Mesodermal cell (in vitro differentiated cells): ENCODE data around the gene NQO2.
"Not testable (repeated sequence)": the region's sequence is repeated elsewhere in the genome, so short reads cannot be mapped to it uniquely, and the experiment has no call there.

Experiments
- H3K27ac ChIP-seq: 2 replicates; pipeline ENCODE4 v1.7.0; 2013; ENCODE audit warnings: mild to moderate bottlenecking, low read depth, low read length, moderate library complexity; ENCODE audit not compliant: severe bottlenecking
- H3K36me3 ChIP-seq: 2 replicates; pipeline ENCODE4 v1.7.1; 2013; ENCODE audit warnings: mild to moderate bottlenecking, low read length, moderate library complexity; ENCODE audit not compliant: control insufficient read depth, insufficient read depth
- H3K4me1 ChIP-seq: one replicate; pipeline ENCODE4 v1.7.1; 2013; ENCODE audit warnings: mild to moderate bottlenecking, low read length; ENCODE audit not compliant: insufficient read depth, control insufficient read depth, poor library complexity, severe bottlenecking
- H3K4me3 ChIP-seq: 2 replicates; pipeline ENCODE4 v1.7.0; 2013; ENCODE audit warnings: low read length, control low read depth, mild to moderate bottlenecking; ENCODE audit not compliant: insufficient read depth, poor library complexity, severe bottlenecking; ENCODE audit errors: extremely low read depth
- H3K9me3 ChIP-seq: 2 replicates; pipeline ENCODE4 v1.7.1; 2013; ENCODE audit warnings: mild to moderate bottlenecking, low read length, moderate library complexity; ENCODE audit not compliant: control insufficient read depth
- WGBS, 2 experiments: methylation state at CpG; one replicate each; pipeline ENCODE4 v1.1.5; 2013; ENCODE audit warnings: missing lambda C conversion rate in 2 of 2; ENCODE audit not compliant: insufficient coverage in 2 of 2; 5-methylcytosine and 5-hydroxymethylcytosine counted together

The NQO2 gene

GRCh38 chr6:2969549-2969948 lies 30.1 kb upstream of the NQO2 start:
- H3K4me3 ChIP-seq, result no peak overlapping the region
- peaks cover 10% of the 10 kb centered on the region for H3K4me1 ChIP-seq
- peaks cover 3% of the 10 kb centered on the region for H3K36me3 ChIP-seq
- no peak overlapping the region for H3K27ac ChIP-seq
- 77 to 100% methylated on average over 3 of the region's 3 CpGs for WGBS, 2 experiments
- H3K9me3 ChIP-seq, result no peaks in the 10 kb centered on the region

- Histone ChIP-seq H3K9me3 (no peaks in the 10 kb centered on the region), H3K27ac (peak overlapping the region; percentile 30), H3K36me3 (no peaks in the 10 kb centered on the region), H3K4me3 (peak overlapping the region; percentile 52), H3K4me1 (peaks cover 10% of the 10 kb centered on the region)
- WGBS, 2 experiments, result 72 to 74% methylated on average over 6 to 7 of the region's 10 CpGs
Measured at GRCh38 chr6:2970034-2970685, 29.5 kb upstream of the NQO2 start.

GRCh38 chr6:2970753-2971419 lies 28.8 kb upstream of the NQO2 start:
- 1 to 2% methylated on average over 66 to 67 of the region's 80 CpGs for WGBS, 2 experiments
- Histone ChIP-seq H3K4me3 (peak overlapping the region; percentile 52), H3K27ac (peak overlapping the region; percentile 30)

DNA sequence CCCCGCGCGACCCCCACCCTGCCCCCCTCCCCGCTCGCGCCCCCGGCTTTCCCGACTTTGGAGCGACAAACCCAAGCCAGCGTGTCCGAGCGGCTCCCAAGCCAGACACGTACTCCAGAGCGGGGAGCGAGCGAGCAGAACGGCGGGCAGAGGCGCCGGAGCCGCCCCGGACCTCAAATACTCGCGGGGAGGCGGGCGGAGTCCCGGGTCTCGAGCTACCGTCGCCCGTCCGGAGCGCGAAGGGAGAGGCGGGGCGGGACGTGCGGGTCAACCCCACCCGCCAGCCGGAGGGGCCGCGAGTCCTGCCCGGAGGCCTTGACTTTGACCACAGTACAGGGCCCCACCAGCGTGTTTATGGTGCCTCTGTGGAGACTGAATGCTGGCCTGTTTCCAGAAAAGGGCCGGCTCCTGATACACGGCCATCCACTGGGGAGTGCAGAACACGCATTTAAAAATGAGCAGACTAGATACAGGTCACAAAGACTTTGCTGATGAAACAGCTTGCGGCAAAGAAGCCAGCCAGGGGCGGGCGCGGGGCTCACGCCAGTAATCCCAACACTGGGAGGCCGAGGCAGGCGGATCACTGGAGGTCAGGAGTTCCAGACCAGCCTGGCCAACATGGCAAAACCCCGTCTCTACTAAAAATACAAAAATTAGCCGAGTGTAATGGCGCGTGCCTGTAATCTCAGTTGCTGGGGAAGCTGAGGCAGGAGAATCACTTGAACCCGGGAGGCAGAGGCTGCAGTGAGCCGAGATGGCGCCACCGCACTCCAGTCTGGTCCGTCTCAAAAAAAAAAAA lies 28.1 kb upstream of the NQO2 start, which contains the start of gene SERPINB6:
TSS of gene SERPINB6 (minus strand) at position 148 of the 799 bp plus-strand sequence. CDS start 12,235 bp downstream, outside the sequence.
- H3K9me3 ChIP-seq, result no peaks in the 10 kb centered on the region
- H3K27ac ChIP-seq, result peak within 1 kb of the TSS; percentile 30
- H3K36me3 ChIP-seq, result no peaks in the 10 kb centered on the region
- WGBS, 2 experiments, result 16 to 17% methylated on average over 43 to 47 of the region's 63 CpGs
- H3K4me3 ChIP-seq, result peak within 1 kb of the TSS; percentile 52
- H3K4me1 ChIP-seq, result peaks cover 9% of the 10 kb centered on the region

More at GRCh38 chr6:2970753-2971419, 28.8 kb upstream of the NQO2 start:
- Histone ChIP-seq H3K4me1 (peaks cover 10% of the 10 kb centered on the region), H3K36me3 (no peaks in the 10 kb centered on the region), H3K9me3 (no peaks in the 10 kb centered on the region)

- not testable (repeated sequence) for H3K27ac ChIP-seq, H3K36me3 ChIP-seq, H3K4me1 ChIP-seq, H3K9me3 ChIP-seq
- no CpG with 5 or more reads among the region's 1 CpG for WGBS, 2 experiments
- H3K4me3 ChIP-seq, result peak overlapping the region; percentile 52
Measured at GRCh38 chr6:2972219-2972487, 27.5 kb upstream of the NQO2 start.

- not testable (repeated sequence) for H3K36me3 ChIP-seq, H3K27ac ChIP-seq, H3K4me1 ChIP-seq, H3K4me3 ChIP-seq, H3K9me3 ChIP-seq
- WGBS, 2 experiments, result 90% methylated on average over 2 of the region's 5 CpGs
Measured at GRCh38 chr6:2972685-2973084, 27.0 kb upstream of the NQO2 start.

- H3K4me1 ChIP-seq, H3K27ac ChIP-seq, H3K36me3 ChIP-seq, H3K4me3 ChIP-seq, H3K9me3 ChIP-seq: not testable (repeated sequence)
- WGBS, 2 experiments, result 95% methylated on average over 3 of the region's 6 CpGs; no CpG with 5 or more reads in 1 of the 2 experiments
Measured at GRCh38 chr6:2973180-2973579, 26.5 kb upstream of the NQO2 start.

- no peak overlapping the region for H3K27ac ChIP-seq
- WGBS, 2 experiments, result 97 to 100% methylated on average over 1 to 5 of the region's 5 CpGs
Measured at GRCh38 chr6:2973676-2974075, 26.0 kb upstream of the NQO2 start.

DNA sequence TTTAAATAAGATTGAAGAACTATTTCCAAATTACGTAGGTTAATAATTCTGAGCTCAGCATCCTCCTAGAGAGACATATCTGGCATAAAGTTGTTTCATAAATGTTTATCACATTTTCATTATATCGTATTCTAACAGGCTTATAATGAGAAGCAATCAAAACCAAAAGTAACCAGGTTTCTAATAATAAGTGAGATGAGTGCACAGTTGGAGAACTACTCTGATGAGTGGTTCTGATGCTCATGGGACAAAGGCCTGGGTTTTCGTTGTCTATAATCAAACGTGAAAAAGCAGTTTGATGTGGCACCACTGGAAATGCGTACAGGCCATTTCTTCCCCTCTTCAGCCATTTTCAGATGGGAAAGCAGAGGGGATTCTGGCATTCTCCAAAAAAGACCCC lies 23.6 kb upstream of the NQO2 start:
- Histone ChIP-seq H3K9me3 (no peaks in the 10 kb centered on the region), H3K36me3 (no peaks in the 10 kb centered on the region), H3K27ac (no peak overlapping the region), H3K4me3 (no peak overlapping the region), H3K4me1 (peaks cover 6% of the 10 kb centered on the region)
- WGBS, 2 experiments, result 81 to 90% methylated on average over 2 to 3 of the region's 5 CpGs

More at GRCh38 chr6:2973676-2974075, 26.0 kb upstream of the NQO2 start:
- Histone ChIP-seq H3K4me3 (no peak overlapping the region), H3K9me3 (no peaks in the 10 kb centered on the region), H3K36me3 (no peaks in the 10 kb centered on the region), H3K4me1 (peaks cover 6% of the 10 kb centered on the region)

DNA sequence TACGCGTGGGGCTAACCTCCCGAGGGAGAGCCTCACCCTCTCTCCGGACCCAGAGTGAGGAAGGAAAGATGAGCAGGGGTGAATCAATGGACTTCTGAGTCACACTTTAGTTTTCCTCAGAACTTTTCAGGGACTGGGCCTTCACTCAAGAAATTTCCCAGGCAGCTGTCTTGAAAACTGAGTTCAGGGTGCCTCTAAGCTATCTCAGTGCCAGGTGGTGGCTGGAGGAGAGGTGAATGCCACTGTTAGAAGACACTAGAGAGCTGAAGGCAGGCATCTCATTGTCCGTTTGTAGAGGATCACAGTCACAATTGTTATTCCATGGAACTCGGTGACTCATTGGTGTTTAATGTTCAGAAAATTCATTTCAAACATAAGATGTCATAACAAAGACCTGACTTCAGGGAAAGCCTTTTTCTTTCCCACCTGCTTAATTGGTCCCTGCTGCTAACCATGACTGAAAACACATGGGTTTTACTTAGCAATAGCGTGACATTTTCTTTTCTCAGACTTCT lies 23.1 kb upstream of the NQO2 start:
- Histone ChIP-seq H3K9me3 (no peaks in the 10 kb centered on the region), H3K27ac (no peak overlapping the region)
- WGBS, 2 experiments, result 87% methylated on average over 3 to 6 of the region's 7 CpGs

More for the DNA sequence above, 23.1 kb upstream of the NQO2 start:
- Histone ChIP-seq H3K4me1 (peaks cover 9% of the 10 kb centered on the region), H3K36me3 (no peaks in the 10 kb centered on the region), H3K4me3 (no peak overlapping the region)
